ENCODE measurements around the gene PFDN6.

GRCh38 chr6:33314943-33315792 is 25.8 kb downstream of the PFDN6 start:
- TF ChIP-seq CTCF (IDR thresholded peaks at IDR 0.05; ENCODE audit: insufficient read depth, low read length, poor library complexity, severe bottlenecking) (no peak), EZH2phosphoT487 (conservative IDR thresholded peaks at IDR 0.05; ENCODE audit: low read length) (no peak)
